Measurements from ENCODE around the gene WDR37. TPM values are rescaled to one million over a fixed set of nuclear protein-coding genes. Genes with fewer than 3 reads are reported as not detected.

WDR37 gene
- total RNA-seq, 2 experiments from 2014 or later: 17.2 to 17.9 TPM

DNA sequence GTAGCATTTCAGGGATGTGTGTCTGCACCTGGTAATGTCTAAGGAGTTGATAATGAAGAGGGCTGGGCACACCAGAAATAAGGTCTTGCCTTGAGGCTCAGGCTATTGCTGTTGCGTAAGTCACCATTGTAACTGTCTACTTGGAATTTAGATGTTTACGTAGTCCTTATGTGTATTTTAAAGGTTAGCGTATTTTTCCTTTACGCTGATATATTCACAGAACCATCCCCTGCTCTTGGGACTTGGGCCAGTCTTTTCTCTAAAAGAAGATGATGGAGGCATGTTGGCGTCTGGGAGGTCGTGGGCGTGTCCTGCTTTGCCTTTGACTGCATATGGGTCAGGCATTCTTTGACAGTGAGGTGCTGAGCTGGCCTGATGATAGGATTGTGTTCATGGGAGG, 14.7 kb downstream of the WDR37 start:
- no peaks in the 10 kb centered on the region for H3K9me3 Mint-ChIP-seq
- no peaks in the 10 kb centered on the region for H3K27me3 Mint-ChIP-seq
- H3K4me3 Mint-ChIP-seq: no peak overlapping the region
- DNase-seq: no peak
- no peak for TF ChIP-seq CTCF (IDR thresholded peaks at IDR 0.05)
- intact Hi-C loops (cut with micrococcal nuclease): no loop called here
- peaks cover 39% of the 10 kb centered on the region for H3K4me1 Mint-ChIP-seq (ENCODE audit: low read depth)
- peaks cover 6% of the 10 kb centered on the region for H3K36me3 Mint-ChIP-seq (ENCODE audit: low read depth)
- ChIA-PET CTCF (no interaction called here), POLR2A (interaction anchor here (1.1 kb wide), 1 partner anchor 32 kb away, joined by 3 read pairs; no protein-coding TSS in a partner anchor)
- ATAC-seq: no peak
- no peak overlapping the region for H3K27ac Mint-ChIP-seq

- no peak overlapping the region for H3K4me3 Mint-ChIP-seq
- peak; percentile 33 for DNase-seq
- H3K36me3 Mint-ChIP-seq (ENCODE audit: low read depth): peaks cover 10% of the 10 kb centered on the region
- H3K27ac Mint-ChIP-seq: peak overlapping the region; percentile 11
- TF ChIP-seq CTCF (IDR thresholded peaks at IDR 0.05): peak; percentile 47
- no peaks in the 10 kb centered on the region for H3K9me3 Mint-ChIP-seq
- peaks cover 22% of the 10 kb centered on the region for H3K4me1 Mint-ChIP-seq (ENCODE audit: low read depth)
- H3K27me3 Mint-ChIP-seq: no peaks in the 10 kb centered on the region
- ChIA-PET CTCF (interaction anchor here (0.7 to 1.8 kb wide), 5 partner anchors 11 to 145 kb away, joined by 3 to 5 read pairs (median 4); partner anchors contain the start of gene IDI1), POLR2A (interaction anchor here (1.1 kb wide), 1 partner anchor 26 kb away, joined by 3 read pairs; no protein-coding TSS in a partner anchor)
- ATAC-seq: peak; percentile 74
- intact Hi-C loops (cut with micrococcal nuclease): no loop called here
Observed at GRCh38 chr10:1074052-1074747, 18.0 kb downstream of the WDR37 start.

GRCh38 chr10:1074748-1075308, 18.6 kb downstream of the WDR37 start:
- ChIA-PET CTCF (interaction anchor here (0.7 to 1.8 kb wide), 8 partner anchors 12 to 146 kb away, joined by 3 to 5 read pairs (median 4); partner anchors contain the start of gene IDI1), POLR2A (no interaction called here)
- peaks cover 12% of the 10 kb centered on the region for H3K36me3 Mint-ChIP-seq (ENCODE audit: low read depth)
- ATAC-seq (no peak), DNase-seq (no peak)
- H3K27ac Mint-ChIP-seq: peak overlapping the region; percentile 11
- H3K27me3 Mint-ChIP-seq: no peaks in the 10 kb centered on the region
- no peak overlapping the region for H3K4me3 Mint-ChIP-seq
- peaks cover 16% of the 10 kb centered on the region for H3K4me1 Mint-ChIP-seq (ENCODE audit: low read depth)
- H3K9me3 Mint-ChIP-seq: no peaks in the 10 kb centered on the region
- peak; percentile 45 for TF ChIP-seq CTCF (IDR thresholded peaks at IDR 0.05)
- intact Hi-C loops (cut with micrococcal nuclease): no loop called here

DNA sequence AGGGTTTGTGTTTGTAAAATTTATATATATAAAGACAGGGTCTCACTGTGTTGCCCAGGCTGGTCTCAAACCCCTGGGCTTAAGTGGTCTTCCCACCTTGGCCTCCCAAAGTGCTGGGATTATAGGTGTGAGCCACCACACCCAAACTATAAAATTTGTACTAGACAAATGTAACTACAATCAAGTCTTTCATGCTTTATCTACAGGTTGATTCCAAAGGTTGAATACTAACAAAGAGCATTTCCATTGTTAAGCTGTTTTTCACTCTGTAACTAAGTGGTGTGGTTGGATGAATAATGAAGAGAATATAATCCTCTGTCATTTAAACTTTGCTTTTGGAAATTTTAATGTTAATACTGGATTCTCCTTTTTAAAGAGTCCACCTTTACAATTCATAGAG, 22.5 kb downstream of the WDR37 start:
- no peak overlapping the region for H3K4me3 Mint-ChIP-seq
- no peak for ATAC-seq
- no peak for DNase-seq
- intact Hi-C loops (cut with micrococcal nuclease): no loop called here
- no peaks in the 10 kb centered on the region for H3K9me3 Mint-ChIP-seq
- CTCF ChIA-PET: no interaction called here
- H3K27ac Mint-ChIP-seq: no peak overlapping the region
- POLR2A ChIA-PET: no interaction called here
- no peak for TF ChIP-seq CTCF (IDR thresholded peaks at IDR 0.05)
- peaks cover 24% of the 10 kb centered on the region for H3K36me3 Mint-ChIP-seq (ENCODE audit: low read depth)
- no peaks in the 10 kb centered on the region for H3K27me3 Mint-ChIP-seq
- H3K4me1 Mint-ChIP-seq (ENCODE audit: low read depth): peaks cover 11% of the 10 kb centered on the region

- no peak overlapping the region for H3K27ac Mint-ChIP-seq
- H3K4me1 Mint-ChIP-seq (ENCODE audit: low read depth): peaks cover 17% of the 10 kb centered on the region
- no peaks in the 10 kb centered on the region for H3K27me3 Mint-ChIP-seq
- H3K9me3 Mint-ChIP-seq: no peaks in the 10 kb centered on the region
- intact Hi-C loops (cut with micrococcal nuclease): no loop called here
- no peak for ATAC-seq
- H3K4me3 Mint-ChIP-seq: no peak overlapping the region
- peaks cover 41% of the 10 kb centered on the region for H3K36me3 Mint-ChIP-seq (ENCODE audit: low read depth)
- CTCF ChIA-PET: no interaction called here
- POLR2A ChIA-PET: interaction anchor here (0.6 to 0.8 kb wide), 2 partner anchors 14 to 20 kb away, joined by 3 to 4 read pairs; no protein-coding TSS in a partner anchor
- TF ChIP-seq CTCF (IDR thresholded peaks at IDR 0.05): no peak
- no peak for DNase-seq
Observed at GRCh38 chr10:1083581-1083980, 27.4 kb downstream of the WDR37 start.
